Liver (tissue), 9 donors: ENCODE data around the gene SPECC1. TPM values are rescaled to one million over a fixed set of nuclear protein-coding genes. Genes with fewer than 3 reads are reported as not detected.

Source experiments
- DNase-seq: peaks from one replicate; pipeline ENCODE4 v3.0.0-alpha.2; 2017; ENCODE audit warnings: low spot score
- H3K27ac ChIP-seq, 2 donors: one replicate each; pipeline ENCODE4 v1.7.0; 2013; ENCODE audit warnings: inconsistent platforms in 2 of 2, low read length in 2 of 2, control low read depth in 1 of 2, low read depth in 1 of 2, mild to moderate bottlenecking in 1 of 2
- H3K27me3 ChIP-seq, 4 donors: one replicate each; pipeline versions ENCODE4 v1.6.1 to v1.7.0; 2013; ENCODE audit warnings: low read length in 3 of 4, inconsistent platforms in 1 of 4, mild to moderate bottlenecking in 1 of 4, moderate library complexity in 1 of 4; ENCODE audit not compliant: control insufficient read depth in 4 of 4, insufficient read depth in 4 of 4
- H3K36me3 ChIP-seq, 4 donors: one replicate each; pipeline versions ENCODE4 v1.6.1 to v1.7.0; 2013; ENCODE audit warnings: low read length in 3 of 4, mild to moderate bottlenecking in 3 of 4, low read depth in 1 of 4, moderate library complexity in 1 of 4; ENCODE audit not compliant: control insufficient read depth in 4 of 4, insufficient read depth in 3 of 4
- H3K4me1 ChIP-seq, 4 donors: one replicate each; pipeline versions ENCODE4 v1.6.1 to v1.7.0; 2013; ENCODE audit warnings: low read length in 3 of 4, mild to moderate bottlenecking in 3 of 4, moderate library complexity in 1 of 4; ENCODE audit not compliant: control insufficient read depth in 4 of 4, insufficient read depth in 4 of 4
- H3K4me3 ChIP-seq, 3 donors: one replicate each; pipeline versions ENCODE4 v1.6.1 to v1.7.0; 2013; ENCODE audit warnings: low read length in 3 of 3, control low read depth in 1 of 3, low read depth in 1 of 3, mild to moderate bottlenecking in 1 of 3
- H3K9ac ChIP-seq, 2 donors: one replicate each; pipeline ENCODE4 v1.7.0; 2013; ENCODE audit warnings: low read length in 2 of 2, mild to moderate bottlenecking in 2 of 2, moderate library complexity in 2 of 2, control low read depth in 1 of 2, low read depth in 1 of 2
- H3K9me3 ChIP-seq, 4 donors: one replicate each; pipeline versions ENCODE4 v1.6.1 to v1.7.0; 2013; ENCODE audit warnings: low read length in 3 of 4; ENCODE audit not compliant: control insufficient read depth in 4 of 4
- EGR1 ChIP-seq, 2 donors: IDR thresholded peaks; 2 replicates each; pipeline ENCODE4 v1.6.1; 2016 to 2018; ENCODE audit warnings: antibody characterized with exemption in 2 of 2, low read depth in 2 of 2
- FOXA1 ChIP-seq: IDR thresholded peaks from 2 replicates; pipeline ENCODE4 v1.6.1; 2016; ENCODE audit warnings: antibody characterized with exemption
- FOXA2 ChIP-seq: IDR thresholded peaks from 2 replicates; pipeline ENCODE4 v1.6.1; 2016; ENCODE audit warnings: antibody characterized with exemption
- HNF4A ChIP-seq, 2 donors: conservative IDR thresholded peaks; 2 replicates each; pipeline ENCODE4 v1.6.1; 2016; ENCODE audit warnings: antibody characterized with exemption in 2 of 2, mild to moderate bottlenecking in 2 of 2
- HNF4G ChIP-seq: IDR thresholded peaks from 2 replicates; pipeline ENCODE4 v1.6.1; 2016; ENCODE audit warnings: antibody characterized with exemption
- JUND ChIP-seq, 2 donors: IDR thresholded peaks; 2 replicates each; pipeline ENCODE4 v1.6.1; 2016; ENCODE audit warnings: antibody characterized with exemption in 2 of 2
- NR2F2 ChIP-seq: IDR thresholded peaks from 2 replicates; pipeline ENCODE4 v1.6.1; 2016; ENCODE audit warnings: antibody characterized with exemption
- RAD21 ChIP-seq, 2 donors: IDR thresholded peaks; 2 replicates each; pipeline ENCODE4 v1.6.1; 2016; ENCODE audit warnings: antibody characterized with exemption in 2 of 2, mild to moderate bottlenecking in 2 of 2
- RXRA ChIP-seq, 2 donors: IDR thresholded peaks; 2 replicates each; pipeline ENCODE4 v1.6.1; 2017 to 2018; ENCODE audit warnings: antibody characterized with exemption in 2 of 2, mild to moderate bottlenecking in 1 of 2
- TAF1 ChIP-seq: conservative IDR thresholded peaks from 2 replicates; pipeline ENCODE4 v1.6.1; 2016; ENCODE audit warnings: antibody characterized with exemption, mild to moderate bottlenecking
- YY1 ChIP-seq: IDR thresholded peaks from 2 replicates; pipeline ENCODE4 v1.6.1; 2016; ENCODE audit warnings: antibody characterized with exemption, mild to moderate bottlenecking
- WGBS: extraction: QIAGEN DNeasy Blood & Tissue Kit; methylation state at CpG from one replicate; pipeline ENCODE4 v1.1.7; 2013; 5-methylcytosine and 5-hydroxymethylcytosine counted together
- polyA plus RNA-seq, 2 donors: library from polyadenylated mRNA; stranded (reverse) in 1 of 2; unstranded in 1 of 2; fragments of 200-250 nt in 1 of 2; fragments of >200 nt in 1 of 2; fragmentation: Nextera tagmentation in 1 of 2; extraction: Ambion mirVana in 1 of 2; gene quantifications; one replicate each; pipeline versions ENCODE4 v1.2.1 to v1.2.3, GENCODE V29; 2013 to 2015
- total RNA-seq, 2 donors: library from RNA; depleted of rRNA; stranded (reverse); fragments of >200 nt; gene quantifications; one replicate each; pipeline ENCODE4 v1.2.3, GENCODE V29; 2014
- TF ChIP-seq, protein P1 (sequence below): fragments of 150-350 bp; IDR thresholded peaks from 2 replicates; pipeline ENCODE4 v1.5.1; 2017; ENCODE audit warnings: improper control_type of control experiment, low read depth, low read length; ENCODE audit not compliant: missing input control
- TF ChIP-seq, protein P2 (sequence below): IDR thresholded peaks from 2 replicates; pipeline ENCODE4 v1.6.1; 2016; ENCODE audit warnings: antibody characterized with exemption, mild to moderate bottlenecking
- TF ChIP-seq, protein P3 (sequence below): IDR thresholded peaks from 2 replicates; pipeline ENCODE4 v1.6.1; 2016; ENCODE audit warnings: antibody characterized with exemption
- donor health status: healthy.
- donor health status: healthy.
- donor health status: healthy.
- donor health status: healthy.
- donor health status: healthy.

SPECC1 gene
- total and polyA plus RNA-seq, 4 donors: 0.36 to 70.3 (median 1.8) TPM

DNA sequence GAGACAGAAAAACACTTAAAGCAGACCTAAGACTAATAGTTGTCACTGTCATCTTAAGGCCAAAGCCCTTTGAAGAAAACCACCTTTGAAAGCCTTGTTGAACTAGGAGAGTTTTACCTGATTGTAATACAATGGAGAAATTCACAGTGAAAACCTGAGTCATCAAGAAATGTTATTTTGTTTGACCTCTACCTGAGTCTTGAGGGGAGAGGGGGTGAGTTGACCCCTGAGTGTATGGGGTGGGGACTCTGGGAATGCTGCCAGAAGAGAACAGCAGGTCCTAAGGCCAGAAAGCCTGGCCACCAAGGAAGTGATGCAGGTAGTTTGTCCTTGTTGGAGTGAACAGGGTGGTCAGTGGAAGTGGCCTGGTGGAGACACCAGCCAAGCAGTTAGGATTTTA lies 204.3 kb downstream of the SPECC1 start:
- Histone ChIP-seq H3K9me3 (no peaks in the 10 kb centered on the region), H3K36me3 (no peaks in the 10 kb centered on the region), H3K4me3 (no peak overlapping the region), H3K4me1 (no peaks in the 10 kb centered on the region), H3K27me3 (no peaks in the 10 kb centered on the region), H3K9ac (no peak overlapping the region), H3K27ac (no peak overlapping the region)
- no peak for DNase-seq
- TF ChIP-seq HNF4A (conservative IDR thresholded peaks at IDR 0.05): no peak
- TF ChIP-seq RAD21 (IDR thresholded peaks at IDR 0.05): no peak
- no peak for TF ChIP-seq FOXA1
- no peak for TF ChIP-seq JUND (IDR thresholded peaks at IDR 0.05)
- no peak for TF ChIP-seq HNF4G
- TF ChIP-seq, protein P1, sequence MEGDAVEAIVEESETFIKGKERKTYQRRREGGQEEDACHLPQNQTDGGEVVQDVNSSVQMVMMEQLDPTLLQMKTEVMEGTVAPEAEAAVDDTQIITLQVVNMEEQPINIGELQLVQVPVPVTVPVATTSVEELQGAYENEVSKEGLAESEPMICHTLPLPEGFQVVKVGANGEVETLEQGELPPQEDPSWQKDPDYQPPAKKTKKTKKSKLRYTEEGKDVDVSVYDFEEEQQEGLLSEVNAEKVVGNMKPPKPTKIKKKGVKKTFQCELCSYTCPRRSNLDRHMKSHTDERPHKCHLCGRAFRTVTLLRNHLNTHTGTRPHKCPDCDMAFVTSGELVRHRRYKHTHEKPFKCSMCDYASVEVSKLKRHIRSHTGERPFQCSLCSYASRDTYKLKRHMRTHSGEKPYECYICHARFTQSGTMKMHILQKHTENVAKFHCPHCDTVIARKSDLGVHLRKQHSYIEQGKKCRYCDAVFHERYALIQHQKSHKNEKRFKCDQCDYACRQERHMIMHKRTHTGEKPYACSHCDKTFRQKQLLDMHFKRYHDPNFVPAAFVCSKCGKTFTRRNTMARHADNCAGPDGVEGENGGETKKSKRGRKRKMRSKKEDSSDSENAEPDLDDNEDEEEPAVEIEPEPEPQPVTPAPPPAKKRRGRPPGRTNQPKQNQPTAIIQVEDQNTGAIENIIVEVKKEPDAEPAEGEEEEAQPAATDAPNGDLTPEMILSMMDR: no peak
- no peak for TF ChIP-seq TAF1
- TF ChIP-seq, protein P2, sequence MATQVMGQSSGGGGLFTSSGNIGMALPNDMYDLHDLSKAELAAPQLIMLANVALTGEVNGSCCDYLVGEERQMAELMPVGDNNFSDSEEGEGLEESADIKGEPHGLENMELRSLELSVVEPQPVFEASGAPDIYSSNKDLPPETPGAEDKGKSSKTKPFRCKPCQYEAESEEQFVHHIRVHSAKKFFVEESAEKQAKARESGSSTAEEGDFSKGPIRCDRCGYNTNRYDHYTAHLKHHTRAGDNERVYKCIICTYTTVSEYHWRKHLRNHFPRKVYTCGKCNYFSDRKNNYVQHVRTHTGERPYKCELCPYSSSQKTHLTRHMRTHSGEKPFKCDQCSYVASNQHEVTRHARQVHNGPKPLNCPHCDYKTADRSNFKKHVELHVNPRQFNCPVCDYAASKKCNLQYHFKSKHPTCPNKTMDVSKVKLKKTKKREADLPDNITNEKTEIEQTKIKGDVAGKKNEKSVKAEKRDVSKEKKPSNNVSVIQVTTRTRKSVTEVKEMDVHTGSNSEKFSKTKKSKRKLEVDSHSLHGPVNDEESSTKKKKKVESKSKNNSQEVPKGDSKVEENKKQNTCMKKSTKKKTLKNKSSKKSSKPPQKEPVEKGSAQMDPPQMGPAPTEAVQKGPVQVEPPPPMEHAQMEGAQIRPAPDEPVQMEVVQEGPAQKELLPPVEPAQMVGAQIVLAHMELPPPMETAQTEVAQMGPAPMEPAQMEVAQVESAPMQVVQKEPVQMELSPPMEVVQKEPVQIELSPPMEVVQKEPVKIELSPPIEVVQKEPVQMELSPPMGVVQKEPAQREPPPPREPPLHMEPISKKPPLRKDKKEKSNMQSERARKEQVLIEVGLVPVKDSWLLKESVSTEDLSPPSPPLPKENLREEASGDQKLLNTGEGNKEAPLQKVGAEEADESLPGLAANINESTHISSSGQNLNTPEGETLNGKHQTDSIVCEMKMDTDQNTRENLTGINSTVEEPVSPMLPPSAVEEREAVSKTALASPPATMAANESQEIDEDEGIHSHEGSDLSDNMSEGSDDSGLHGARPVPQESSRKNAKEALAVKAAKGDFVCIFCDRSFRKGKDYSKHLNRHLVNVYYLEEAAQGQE: no peak
- TF ChIP-seq FOXA2: no peak
- TF ChIP-seq RXRA (IDR thresholded peaks at IDR 0.05): no peak
- no peak for TF ChIP-seq NR2F2
- no peak for TF ChIP-seq YY1

DNA sequence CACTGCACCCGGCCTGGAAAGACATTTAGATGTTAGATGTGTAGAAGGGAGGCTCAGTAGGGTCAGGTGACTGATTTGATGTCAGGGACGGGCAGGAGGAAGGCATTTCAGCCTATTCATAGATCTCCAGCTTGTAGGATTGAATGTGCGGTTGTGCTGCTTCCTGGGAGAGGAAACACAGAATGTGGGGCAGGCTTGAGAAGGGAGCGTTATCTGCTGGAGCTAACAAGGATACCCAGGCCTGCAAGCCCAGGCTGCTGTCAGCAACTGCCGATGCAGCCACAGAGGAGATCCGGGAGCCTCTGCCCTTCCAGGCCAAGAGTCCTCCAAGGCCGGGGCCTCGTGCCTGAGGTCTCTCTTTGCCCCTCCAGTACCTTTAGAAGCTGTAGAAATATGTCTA lies 205.6 kb downstream of the SPECC1 start:
- TF ChIP-seq EGR1 (IDR thresholded peaks at IDR 0.05; ENCODE audit: low read depth in 2 of 2): no peak
- TF ChIP-seq, protein P2: no peak
- TF ChIP-seq, protein P3, sequence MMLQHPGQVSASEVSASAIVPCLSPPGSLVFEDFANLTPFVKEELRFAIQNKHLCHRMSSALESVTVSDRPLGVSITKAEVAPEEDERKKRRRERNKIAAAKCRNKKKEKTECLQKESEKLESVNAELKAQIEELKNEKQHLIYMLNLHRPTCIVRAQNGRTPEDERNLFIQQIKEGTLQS: no peak
- no peaks in the 10 kb centered on the region for H3K27me3 ChIP-seq
- WGBS: 83% methylated on average over 8 of the region's 8 CpGs
- no peaks in the 10 kb centered on the region for H3K36me3 ChIP-seq
- no peaks in the 10 kb centered on the region for H3K4me1 ChIP-seq
- no peak for DNase-seq
- H3K9me3 ChIP-seq: no peaks in the 10 kb centered on the region
- no peak overlapping the region for H3K9ac ChIP-seq
- H3K27ac ChIP-seq: no peak overlapping the region
- H3K4me3 ChIP-seq: no peak overlapping the region
